ENCODE measurements around the gene ME2.

DNA sequence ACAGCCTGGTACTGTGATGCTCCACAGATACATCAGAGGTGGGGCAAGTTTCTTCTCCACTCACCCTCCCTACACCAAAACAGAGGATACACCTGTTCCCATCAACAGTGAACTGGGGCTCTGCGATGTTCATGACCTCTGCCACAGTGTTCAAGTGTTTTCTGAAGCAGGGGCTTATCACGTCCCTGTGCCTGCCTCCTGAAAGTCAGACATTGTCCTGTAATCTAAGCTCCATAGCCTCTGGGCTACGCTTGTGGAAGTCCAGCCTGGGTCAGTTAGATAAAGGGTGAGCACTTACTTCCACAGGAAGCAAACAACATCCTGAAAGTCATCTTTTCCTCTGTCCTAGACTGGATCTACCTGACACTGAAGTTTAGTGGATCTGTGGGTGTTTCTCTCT, 38.9 kb upstream of the ME2 start:
- TF ChIP-seq, protein P1, sequence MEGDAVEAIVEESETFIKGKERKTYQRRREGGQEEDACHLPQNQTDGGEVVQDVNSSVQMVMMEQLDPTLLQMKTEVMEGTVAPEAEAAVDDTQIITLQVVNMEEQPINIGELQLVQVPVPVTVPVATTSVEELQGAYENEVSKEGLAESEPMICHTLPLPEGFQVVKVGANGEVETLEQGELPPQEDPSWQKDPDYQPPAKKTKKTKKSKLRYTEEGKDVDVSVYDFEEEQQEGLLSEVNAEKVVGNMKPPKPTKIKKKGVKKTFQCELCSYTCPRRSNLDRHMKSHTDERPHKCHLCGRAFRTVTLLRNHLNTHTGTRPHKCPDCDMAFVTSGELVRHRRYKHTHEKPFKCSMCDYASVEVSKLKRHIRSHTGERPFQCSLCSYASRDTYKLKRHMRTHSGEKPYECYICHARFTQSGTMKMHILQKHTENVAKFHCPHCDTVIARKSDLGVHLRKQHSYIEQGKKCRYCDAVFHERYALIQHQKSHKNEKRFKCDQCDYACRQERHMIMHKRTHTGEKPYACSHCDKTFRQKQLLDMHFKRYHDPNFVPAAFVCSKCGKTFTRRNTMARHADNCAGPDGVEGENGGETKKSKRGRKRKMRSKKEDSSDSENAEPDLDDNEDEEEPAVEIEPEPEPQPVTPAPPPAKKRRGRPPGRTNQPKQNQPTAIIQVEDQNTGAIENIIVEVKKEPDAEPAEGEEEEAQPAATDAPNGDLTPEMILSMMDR (IDR thresholded peaks at IDR 0.05): no peak
- TF ChIP-seq POLR2A (IDR thresholded peaks at IDR 0.05): no peak
